OCI-LY7 (cell line): ENCODE data around the gene BAMBI. TPM values are rescaled to one million over a fixed set of nuclear protein-coding genes. Genes with fewer than 3 reads are reported as not detected.
"Not testable (repeated sequence)": the region's sequence is repeated elsewhere in the genome, so short reads cannot be mapped to it uniquely, and the experiment has no call there.

Experiments used
- BruUV-seq: library from RNA; stranded (reverse); fragments of 400-500 nt; replicated peaks from 2 replicates; lab custom pipeline; 2021; lab: Mats Ljungman, UMichigan
- CTCF ChIA-PET: fragments of 300-600 bp; sonication (Branson Sonifier 250); formaldehyde crosslinking; loops from one replicate; lab custom pipeline; 2022; ENCODE audit warnings: antibody characterized with exemption; ENCODE audit not compliant: unreplicated experiment; lab: Charles Lee
- POLR2A ChIA-PET: fragments of 300-600 bp; sonication (Branson Sonifier 250); formaldehyde crosslinking; loops from one replicate; lab custom pipeline; 2022; ENCODE audit warnings: antibody characterized with exemption; lab: Charles Lee
- DNase-seq: peaks from one replicate; pipeline ENCODE4 v3.0.0-alpha.2; 2015; ENCODE audit warnings: low spot score
- H2AFZ ChIP-seq: fragments of 200-600 bp; sonication (generic), shearing (Covaris generic); 2 replicates; pipeline ENCODE4 v1.6.1; 2014; ENCODE audit warnings: mild to moderate bottlenecking, antibody characterized with exemption, low read length, moderate library complexity
- H3K27ac ChIP-seq: fragments of 200-600 bp; sonication (generic); 2 replicates; pipeline ENCODE4 v1.5.1; 2014; ENCODE audit warnings: mixed run types, low read depth, mild to moderate bottlenecking, moderate library complexity, low read length, inconsistent platforms; ENCODE audit not compliant: poor library complexity, severe bottlenecking
- H3K36me3 ChIP-seq: fragments of 200-600 bp; sonication (generic); 2 replicates; pipeline ENCODE4 v1.6.1; 2014; ENCODE audit warnings: mild to moderate bottlenecking, antibody characterized with exemption, low read length, moderate library complexity, mixed read lengths; ENCODE audit not compliant: insufficient read depth
- H3K4me1 ChIP-seq: fragments of 200-600 bp; sonication (generic); 2 replicates; pipeline ENCODE4 v1.5.1; 2014; ENCODE audit warnings: mild to moderate bottlenecking, low read length; ENCODE audit not compliant: insufficient read depth, poor library complexity, severe bottlenecking
- H3K4me2 ChIP-seq: fragments of 200-600 bp; sonication (generic); 2 replicates; pipeline ENCODE4 v1.6.1; 2014; ENCODE audit warnings: mild to moderate bottlenecking, low read length
- H3K4me3 ChIP-seq: fragments of 200-600 bp; sonication (generic); 2 replicates; pipeline ENCODE4 v1.5.1; 2014; ENCODE audit warnings: mild to moderate bottlenecking, low read depth, low read length; ENCODE audit not compliant: poor library complexity, severe bottlenecking
- H3K79me2 ChIP-seq: fragments of 200-600 bp; sonication (generic); 2 replicates; pipeline ENCODE4 v1.6.1; 2016; ENCODE audit warnings: low read depth, mild to moderate bottlenecking, low read length, moderate library complexity, mixed read lengths; ENCODE audit not compliant: insufficient read depth
- H3K9me2 ChIP-seq: fragments of 200-600 bp; sonication (generic); 2 replicates; pipeline ENCODE4 v1.6.1; 2016; ENCODE audit warnings: mild to moderate bottlenecking, low read length, mixed read lengths; ENCODE audit not compliant: insufficient read depth
- H3K9me3 ChIP-seq: fragments of 200-600 bp; sonication (generic); 2 replicates; pipeline ENCODE4 v1.6.1; 2014; ENCODE audit warnings: mild to moderate bottlenecking, mixed run types, low read length, mixed read lengths
- H4K20me1 ChIP-seq: fragments of 200-600 bp; sonication (generic); 2 replicates; pipeline ENCODE4 v1.6.1; 2014; ENCODE audit warnings: mild to moderate bottlenecking, antibody characterized with exemption, low read length, moderate library complexity, mixed read lengths; ENCODE audit not compliant: insufficient read depth
- EZH2phosphoT487 ChIP-seq: fragments of 200-600 bp; sonication (generic); IDR thresholded peaks from 2 replicates; pipeline ENCODE4 v1.6.1; 2018; ENCODE audit warnings: low read depth, borderline replicate concordance, mild to moderate bottlenecking, mixed run types, antibody characterized with exemption, low read length, moderate library complexity, mixed read lengths
- intact Hi-C: fragments of 100-400 bp; cut with micrococcal nuclease; formaldehyde crosslinking; loops from one replicate; pipeline ENCODE4 v1.10.0; 2022; ENCODE audit not compliant: unreplicated experiment
- total RNA-seq, 2 experiments: library from RNA; depleted of rRNA in 1 of 2; stranded (reverse); fragments of >200 nt in 1 of 2; shearing (Covaris generic) in 1 of 2; gene quantifications; 2 replicates each; pipeline ENCODE4 v1.2.3, GENCODE V29; 2014 to 2022
- TF ChIP-seq, protein P1 (sequence below): fragments of 200-600 bp; sonication (generic); conservative IDR thresholded peaks from 2 replicates; pipeline ENCODE4 v1.5.1; 2014; ENCODE audit warnings: mild to moderate bottlenecking, antibody characterized with exemption, low read length, moderate library complexity, mixed read lengths

Gene BAMBI
- total RNA-seq, 2 experiments from 2014 or later, result 0.89 to 3.1 TPM

DNA sequence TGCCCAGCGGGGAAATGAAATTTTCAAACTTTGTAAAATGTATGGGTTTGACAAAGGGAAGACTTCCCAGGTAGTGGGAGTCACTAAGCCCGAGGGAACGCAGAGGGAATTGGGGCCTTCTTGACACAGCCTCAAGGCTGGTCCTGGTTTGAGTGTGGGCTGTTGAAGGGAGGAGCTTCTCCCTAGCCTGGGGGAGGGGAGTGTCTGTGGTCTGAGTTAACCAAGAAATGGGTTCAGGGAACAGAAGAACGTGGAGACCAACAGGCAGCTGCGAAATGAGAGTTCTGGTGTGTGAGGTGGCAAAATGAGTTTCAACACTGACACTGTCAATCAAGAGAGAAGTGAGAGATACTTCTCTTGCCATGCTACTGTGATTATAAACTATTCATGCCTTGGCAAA is 32.7 kb upstream of the BAMBI start:
- POLR2A ChIA-PET, result no interaction called here
- H3K4me1 ChIP-seq, result no peaks in the 10 kb centered on the region
- TF ChIP-seq, protein P1, sequence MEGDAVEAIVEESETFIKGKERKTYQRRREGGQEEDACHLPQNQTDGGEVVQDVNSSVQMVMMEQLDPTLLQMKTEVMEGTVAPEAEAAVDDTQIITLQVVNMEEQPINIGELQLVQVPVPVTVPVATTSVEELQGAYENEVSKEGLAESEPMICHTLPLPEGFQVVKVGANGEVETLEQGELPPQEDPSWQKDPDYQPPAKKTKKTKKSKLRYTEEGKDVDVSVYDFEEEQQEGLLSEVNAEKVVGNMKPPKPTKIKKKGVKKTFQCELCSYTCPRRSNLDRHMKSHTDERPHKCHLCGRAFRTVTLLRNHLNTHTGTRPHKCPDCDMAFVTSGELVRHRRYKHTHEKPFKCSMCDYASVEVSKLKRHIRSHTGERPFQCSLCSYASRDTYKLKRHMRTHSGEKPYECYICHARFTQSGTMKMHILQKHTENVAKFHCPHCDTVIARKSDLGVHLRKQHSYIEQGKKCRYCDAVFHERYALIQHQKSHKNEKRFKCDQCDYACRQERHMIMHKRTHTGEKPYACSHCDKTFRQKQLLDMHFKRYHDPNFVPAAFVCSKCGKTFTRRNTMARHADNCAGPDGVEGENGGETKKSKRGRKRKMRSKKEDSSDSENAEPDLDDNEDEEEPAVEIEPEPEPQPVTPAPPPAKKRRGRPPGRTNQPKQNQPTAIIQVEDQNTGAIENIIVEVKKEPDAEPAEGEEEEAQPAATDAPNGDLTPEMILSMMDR, result no peak
- TF ChIP-seq EZH2phosphoT487, result no peak

GRCh38 chr10:28652106-28652505 is 25.2 kb upstream of the BAMBI start:
- Histone ChIP-seq H3K9me2 (no peaks in the 10 kb centered on the region), H3K79me2 (no peaks in the 10 kb centered on the region), H3K36me3 (no peaks in the 10 kb centered on the region), H3K9me3 (no peaks in the 10 kb centered on the region), H3K4me1 (no peaks in the 10 kb centered on the region), H3K27ac (no peak overlapping the region), H3K4me2 (no peak overlapping the region), H4K20me1 (no peaks in the 10 kb centered on the region), H3K4me3 (no peak overlapping the region), H2AFZ (no peak overlapping the region)
- DNase-seq, result no peak
- no TSS peak for BruUV-seq
- no peak for TF ChIP-seq EZH2phosphoT487
- TF ChIP-seq, protein P1, result no peak
- intact Hi-C loops, result no loop called here
- ChIA-PET CTCF (no interaction called here), POLR2A (no interaction called here)

More for the DNA sequence above, 32.7 kb upstream of the BAMBI start:
- Histone ChIP-seq H2AFZ (no peak overlapping the region), H3K4me2 (no peak overlapping the region), H3K9me3 (no peaks in the 10 kb centered on the region), H3K36me3 (no peaks in the 10 kb centered on the region), H3K4me3 (no peak overlapping the region), H3K27ac (no peak overlapping the region), H3K9me2 (no peaks in the 10 kb centered on the region), H3K79me2 (no peaks in the 10 kb centered on the region), H4K20me1 (no peaks in the 10 kb centered on the region)
- CTCF ChIA-PET, result no interaction called here
- intact Hi-C loops, result no loop called here
- no TSS peak for BruUV-seq
- DNase-seq, result no peak

DNA sequence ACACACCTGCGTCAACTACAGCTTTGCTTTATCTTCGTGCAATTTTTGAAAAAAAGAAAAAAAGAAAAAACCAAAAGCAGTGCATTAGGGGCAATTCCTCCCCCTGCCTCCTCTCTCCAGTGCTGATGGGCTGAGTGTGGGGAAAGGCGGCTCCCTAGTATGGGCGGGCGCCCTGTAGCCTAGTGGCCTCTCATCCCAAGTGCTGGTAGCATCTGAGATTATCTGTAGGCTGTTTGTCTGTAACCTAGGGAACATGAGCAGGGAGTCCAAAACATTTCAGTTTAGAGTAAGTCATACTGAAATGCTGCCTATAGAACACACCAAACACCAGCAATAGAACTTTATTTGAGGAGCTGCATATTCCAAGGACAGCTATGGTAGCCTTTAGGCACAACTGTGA is 24.6 kb upstream of the BAMBI start:
- H3K4me3 ChIP-seq, result no peak overlapping the region
- no peaks in the 10 kb centered on the region for H3K4me1 ChIP-seq
- DNase-seq, result no peak
- TF ChIP-seq, protein P1, result no peak
- no peak for TF ChIP-seq EZH2phosphoT487
- no peak overlapping the region for H3K4me2 ChIP-seq
- CTCF ChIA-PET, result no interaction called here
- POLR2A ChIA-PET, result no interaction called here
- no TSS peak for BruUV-seq
- H4K20me1 ChIP-seq, result no peaks in the 10 kb centered on the region
- H3K36me3 ChIP-seq, result no peaks in the 10 kb centered on the region
- intact Hi-C loops, result no loop called here
- H3K27ac ChIP-seq, result no peak overlapping the region
- no peak overlapping the region for H2AFZ ChIP-seq
- no peaks in the 10 kb centered on the region for H3K9me2 ChIP-seq
- H3K9me3 ChIP-seq, result no peaks in the 10 kb centered on the region
- H3K79me2 ChIP-seq, result no peaks in the 10 kb centered on the region

- DNase-seq, H2AFZ ChIP-seq, H3K4me2 ChIP-seq, CTCF ChIA-PET, BruUV-seq, H3K36me3 ChIP-seq, H3K4me3 ChIP-seq, H3K79me2 ChIP-seq, H3K4me1 ChIP-seq, POLR2A ChIA-PET, H3K9me2 ChIP-seq, H3K9me3 ChIP-seq, H4K20me1 ChIP-seq, H3K27ac ChIP-seq, intact Hi-C loops: not testable (repeated sequence)
Observed at GRCh38 chr10:28658824-28659223, 18.5 kb upstream of the BAMBI start.
